DOHH2 (cell line): ENCODE measurements around the gene SEMA4C.

Source experiments
- EZH2phosphoT487 ChIP-seq: fragments of 200-600 bp; sonication (generic); IDR thresholded peaks from 2 replicates; pipeline ENCODE4 v1.6.1; 2017; ENCODE audit warnings: borderline replicate concordance, mild to moderate bottlenecking, antibody characterized with exemption, low read length, moderate library complexity, mixed read lengths
- TF ChIP-seq, protein P1 (sequence below): fragments of 200-600 bp; sonication (generic); IDR thresholded peaks from one replicate; pipeline ENCODE4 v1.5.1; 2014; ENCODE audit warnings: antibody characterized with exemption, mild to moderate bottlenecking, low read depth, low read length; ENCODE audit not compliant: poor library complexity, severe bottlenecking

DNA sequence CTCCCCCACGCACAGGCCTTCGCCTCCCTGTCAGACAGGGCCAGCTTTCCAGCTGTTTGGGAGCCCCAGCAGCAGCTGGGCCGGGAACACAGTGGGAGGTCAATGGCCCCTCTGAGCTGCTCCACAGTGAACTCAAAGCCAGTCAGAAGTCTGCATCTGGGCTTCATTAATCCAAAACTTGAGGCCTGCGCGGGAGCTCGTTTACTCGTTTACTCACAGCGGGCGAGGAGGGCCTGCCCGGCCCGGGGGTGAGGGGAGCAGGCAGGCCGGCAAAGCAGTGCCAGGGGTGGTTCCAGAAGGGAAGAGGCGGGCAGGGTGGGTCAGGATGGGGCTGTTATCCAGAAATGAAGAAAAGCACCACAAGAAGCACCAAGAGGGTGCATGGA, 36.8 kb upstream of the SEMA4C start:
- TF ChIP-seq, protein P1, sequence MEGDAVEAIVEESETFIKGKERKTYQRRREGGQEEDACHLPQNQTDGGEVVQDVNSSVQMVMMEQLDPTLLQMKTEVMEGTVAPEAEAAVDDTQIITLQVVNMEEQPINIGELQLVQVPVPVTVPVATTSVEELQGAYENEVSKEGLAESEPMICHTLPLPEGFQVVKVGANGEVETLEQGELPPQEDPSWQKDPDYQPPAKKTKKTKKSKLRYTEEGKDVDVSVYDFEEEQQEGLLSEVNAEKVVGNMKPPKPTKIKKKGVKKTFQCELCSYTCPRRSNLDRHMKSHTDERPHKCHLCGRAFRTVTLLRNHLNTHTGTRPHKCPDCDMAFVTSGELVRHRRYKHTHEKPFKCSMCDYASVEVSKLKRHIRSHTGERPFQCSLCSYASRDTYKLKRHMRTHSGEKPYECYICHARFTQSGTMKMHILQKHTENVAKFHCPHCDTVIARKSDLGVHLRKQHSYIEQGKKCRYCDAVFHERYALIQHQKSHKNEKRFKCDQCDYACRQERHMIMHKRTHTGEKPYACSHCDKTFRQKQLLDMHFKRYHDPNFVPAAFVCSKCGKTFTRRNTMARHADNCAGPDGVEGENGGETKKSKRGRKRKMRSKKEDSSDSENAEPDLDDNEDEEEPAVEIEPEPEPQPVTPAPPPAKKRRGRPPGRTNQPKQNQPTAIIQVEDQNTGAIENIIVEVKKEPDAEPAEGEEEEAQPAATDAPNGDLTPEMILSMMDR = no peak
- TF ChIP-seq EZH2phosphoT487 = no peak
